ENCODE measurements around the gene CTDSPL2. TPM values are rescaled to one million over a fixed set of nuclear protein-coding genes. Genes with fewer than 3 reads are reported as not detected.

The CTDSPL2 gene
- total RNA-seq, 1 donor from 2014 or later: 37.2 TPM

- Histone ChIP-seq H3K27ac (no peak overlapping the region), H3K27me3 (ENCODE audit: low read depth) (no peaks in the 10 kb centered on the region), H3K4me3 (no peak overlapping the region), H3K9me3 (no peaks in the 10 kb centered on the region), H3K36me3 (peaks cover 10% of the 10 kb centered on the region), H3K4me1 (no peaks in the 10 kb centered on the region)
- ATAC-seq (no peak), DNase-seq (no peak)
- intact Hi-C loops (cut with DNase I): no loop called here
- no peak for TF ChIP-seq CTCF (IDR thresholded peaks at IDR 0.05)
Measured at GRCh38 chr15:44397869-44398268, 29.6 kb upstream of the CTDSPL2 start.

- Histone ChIP-seq H3K27ac (no peak overlapping the region), H3K4me3 (no peak overlapping the region), H3K36me3 (no peaks in the 10 kb centered on the region), H3K4me1 (no peaks in the 10 kb centered on the region), H3K27me3 (ENCODE audit: low read depth) (no peaks in the 10 kb centered on the region), H3K9me3 (no peaks in the 10 kb centered on the region)
- no peak for DNase-seq
- TF ChIP-seq CTCF (IDR thresholded peaks at IDR 0.05): no peak
- no peak for ATAC-seq
- intact Hi-C loops (cut with DNase I): no loop called here
Measured at GRCh38 chr15:44414001-44414400, 13.4 kb upstream of the CTDSPL2 start.

GRCh38 chr15:44427756-44428724 is 611 bp downstream of the CTDSPL2 start:
- ATAC-seq (peak; percentile 57 to 69), DNase-seq (no peak)
- H3K4me3 ChIP-seq: peak overlapping the region; percentile 95
- H3K36me3 ChIP-seq: peaks cover 7% of the 10 kb centered on the region
- H3K9me3 ChIP-seq: no peaks in the 10 kb centered on the region
- intact Hi-C loops (cut with DNase I): no loop called here
- H3K4me1 ChIP-seq: peaks cover 20% of the 10 kb centered on the region
- H3K27ac ChIP-seq: peak overlapping the region; percentile 93
- no peaks in the 10 kb centered on the region for H3K27me3 ChIP-seq (ENCODE audit: low read depth)
- no peak for TF ChIP-seq CTCF (IDR thresholded peaks at IDR 0.05)

- Histone ChIP-seq H3K36me3 (peaks cover 7% of the 10 kb centered on the region), H3K27ac (no peak overlapping the region), H3K4me1 (no peaks in the 10 kb centered on the region), H3K9me3 (no peaks in the 10 kb centered on the region), H3K4me3 (no peak overlapping the region), H3K27me3 (ENCODE audit: low read depth) (no peaks in the 10 kb centered on the region)
- ATAC-seq (no peak), DNase-seq (no peak)
- intact Hi-C loops (cut with DNase I): no loop called here
- TF ChIP-seq CTCF (IDR thresholded peaks at IDR 0.05): no peak
Measured at GRCh38 chr15:44435893-44436667, 8.7 kb downstream of the CTDSPL2 start.

- intact Hi-C loops (cut with DNase I): no loop called here
- no peak for TF ChIP-seq CTCF (IDR thresholded peaks at IDR 0.05)
- DNase-seq (no peak), ATAC-seq (no peak)
- Histone ChIP-seq H3K27me3 (ENCODE audit: low read depth) (no peaks in the 10 kb centered on the region), H3K9me3 (no peaks in the 10 kb centered on the region), H3K36me3 (no peaks in the 10 kb centered on the region), H3K4me3 (no peak overlapping the region), H3K27ac (no peak overlapping the region), H3K4me1 (no peaks in the 10 kb centered on the region)
Measured at GRCh38 chr15:44438402-44438801, 11.0 kb downstream of the CTDSPL2 start.

Data from lower lobe of right lung (tissue), 2 donors.